Upper lobe of right lung (tissue), 1 donor: ENCODE measurements around the gene NHSL2. TPM values are rescaled to one million over a fixed set of nuclear protein-coding genes. Genes with fewer than 3 reads are reported as not detected.
"Not testable (repeated sequence)": the region's sequence is repeated elsewhere in the genome, so short reads cannot be mapped to it uniquely, and the experiment has no call there.

Experiments
- ATAC-seq: fragments of 200-7000 bp; cut with Tn5 transposase; one replicate; pipeline ENCODE4 v1.9.1; 2020; ENCODE audit warnings: mild to moderate bottlenecking, moderate library complexity
- DNase-seq: peaks from one replicate; pipeline ENCODE4 v3.0.0-alpha.2; 2020
- H3K27ac ChIP-seq: fragments of 200-600 bp; one replicate; pipeline ENCODE4 v1.8.0; 2022
- H3K27me3 ChIP-seq: fragments of 200-600 bp; one replicate; pipeline ENCODE4 v1.8.0; 2022; ENCODE audit warnings: mild to moderate bottlenecking
- H3K36me3 ChIP-seq: fragments of 200-600 bp; one replicate; pipeline ENCODE4 v1.8.0; 2022
- H3K4me1 ChIP-seq: fragments of 200-600 bp; one replicate; pipeline ENCODE4 v1.8.0; 2022
- H3K4me3 ChIP-seq: fragments of 200-600 bp; one replicate; pipeline ENCODE4 v1.8.0; 2022; ENCODE audit warnings: mild to moderate bottlenecking
- H3K9me3 ChIP-seq: fragments of 200-600 bp; one replicate; pipeline ENCODE4 v1.8.0; 2022
- intact Hi-C: fragments of 100-400 bp; cut with DNase I; formaldehyde crosslinking; loops from one replicate; pipeline ENCODE4 v1.11.0; 2022
- total RNA-seq: library from RNA; stranded (reverse); fragmentation: NEBNext Ultra II Directional; extraction: Animal tissue kit (Norgen Biotek cat#: 25700); gene quantifications from one replicate; pipeline ENCODE4 v1.2.1, GENCODE V29; 2021
- TF ChIP-seq, protein P1 (sequence below): fragments of 200-600 bp; IDR thresholded peaks from one replicate; pipeline ENCODE4 v1.8.0; 2022; ENCODE audit warnings: antibody characterized with exemption
- donor health status: DM: no; HTN: yes; CAD: no; lungs with severe emphysema.

NHSL2 gene
- total RNA-seq, 1 donor from 2014 or later, result 17.3 TPM

DNA sequence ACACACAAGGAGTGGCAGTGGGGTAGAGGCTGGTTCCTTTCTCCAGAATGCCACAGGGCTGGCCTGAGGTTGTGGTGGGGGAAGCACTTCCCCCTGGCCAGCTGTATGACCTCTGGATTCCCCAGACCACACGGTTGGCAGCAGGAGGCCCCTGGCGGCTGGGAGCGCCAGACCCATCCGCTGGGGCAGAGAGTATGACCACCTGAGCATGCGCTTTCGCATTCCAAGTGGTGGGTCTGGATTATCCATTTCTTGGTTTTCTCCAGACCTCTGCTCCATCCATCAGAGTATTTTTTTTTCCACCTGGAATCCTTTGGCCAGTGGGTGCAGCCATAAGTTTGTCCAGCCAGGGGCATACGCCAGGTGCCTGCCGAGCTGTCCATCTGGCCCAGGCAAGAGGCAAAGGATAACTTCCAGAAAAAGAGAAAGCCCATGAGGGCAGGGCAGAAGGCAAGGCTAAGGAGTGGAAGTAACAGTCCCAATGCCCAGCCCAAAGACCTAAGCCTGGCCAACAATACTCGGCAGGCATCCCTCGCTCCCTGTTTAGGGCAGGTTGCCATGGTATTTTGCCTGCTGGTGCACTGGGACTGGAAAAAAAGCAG is 39.3 kb downstream of the NHSL2 start:
- Histone ChIP-seq H3K27ac (no peak overlapping the region), H3K4me1 (no peaks in the 10 kb centered on the region), H3K9me3 (no peaks in the 10 kb centered on the region), H3K4me3 (no peak overlapping the region), H3K27me3 (no peaks in the 10 kb centered on the region), H3K36me3 (no peaks in the 10 kb centered on the region)
- TF ChIP-seq, protein P1, sequence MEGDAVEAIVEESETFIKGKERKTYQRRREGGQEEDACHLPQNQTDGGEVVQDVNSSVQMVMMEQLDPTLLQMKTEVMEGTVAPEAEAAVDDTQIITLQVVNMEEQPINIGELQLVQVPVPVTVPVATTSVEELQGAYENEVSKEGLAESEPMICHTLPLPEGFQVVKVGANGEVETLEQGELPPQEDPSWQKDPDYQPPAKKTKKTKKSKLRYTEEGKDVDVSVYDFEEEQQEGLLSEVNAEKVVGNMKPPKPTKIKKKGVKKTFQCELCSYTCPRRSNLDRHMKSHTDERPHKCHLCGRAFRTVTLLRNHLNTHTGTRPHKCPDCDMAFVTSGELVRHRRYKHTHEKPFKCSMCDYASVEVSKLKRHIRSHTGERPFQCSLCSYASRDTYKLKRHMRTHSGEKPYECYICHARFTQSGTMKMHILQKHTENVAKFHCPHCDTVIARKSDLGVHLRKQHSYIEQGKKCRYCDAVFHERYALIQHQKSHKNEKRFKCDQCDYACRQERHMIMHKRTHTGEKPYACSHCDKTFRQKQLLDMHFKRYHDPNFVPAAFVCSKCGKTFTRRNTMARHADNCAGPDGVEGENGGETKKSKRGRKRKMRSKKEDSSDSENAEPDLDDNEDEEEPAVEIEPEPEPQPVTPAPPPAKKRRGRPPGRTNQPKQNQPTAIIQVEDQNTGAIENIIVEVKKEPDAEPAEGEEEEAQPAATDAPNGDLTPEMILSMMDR, result no peak
- ATAC-seq (no peak), DNase-seq (no peak)
- intact Hi-C loops, result no loop called here

DNA sequence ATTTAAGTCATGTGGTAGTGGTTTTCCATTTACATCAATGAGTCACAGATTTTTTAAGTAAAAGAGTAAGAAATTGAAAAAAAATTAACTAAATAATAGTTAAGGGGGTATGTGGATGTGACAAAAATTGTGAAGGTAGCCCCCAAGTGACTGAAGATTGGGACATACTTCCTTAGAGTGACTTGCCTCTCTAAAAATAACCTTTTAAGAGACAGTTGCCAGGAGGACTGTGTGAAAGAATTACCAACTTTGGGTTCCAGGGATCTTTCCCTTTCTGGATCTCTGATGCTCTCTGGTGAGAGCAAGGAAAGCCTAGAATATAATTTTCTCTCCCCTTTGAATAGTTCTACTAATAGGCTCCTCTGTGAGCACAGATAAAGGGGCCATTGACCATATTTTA is 42.7 kb downstream of the NHSL2 start:
- DNase-seq (no peak), ATAC-seq (no peak)
- intact Hi-C loops, result no loop called here
- no peaks in the 10 kb centered on the region for H3K9me3 ChIP-seq
- no peaks in the 10 kb centered on the region for H3K4me1 ChIP-seq
- H3K4me3 ChIP-seq, result no peak overlapping the region
- no peak overlapping the region for H3K27ac ChIP-seq
- no peaks in the 10 kb centered on the region for H3K36me3 ChIP-seq
- TF ChIP-seq, protein P1, result no peak
- H3K27me3 ChIP-seq, result no peaks in the 10 kb centered on the region

DNA sequence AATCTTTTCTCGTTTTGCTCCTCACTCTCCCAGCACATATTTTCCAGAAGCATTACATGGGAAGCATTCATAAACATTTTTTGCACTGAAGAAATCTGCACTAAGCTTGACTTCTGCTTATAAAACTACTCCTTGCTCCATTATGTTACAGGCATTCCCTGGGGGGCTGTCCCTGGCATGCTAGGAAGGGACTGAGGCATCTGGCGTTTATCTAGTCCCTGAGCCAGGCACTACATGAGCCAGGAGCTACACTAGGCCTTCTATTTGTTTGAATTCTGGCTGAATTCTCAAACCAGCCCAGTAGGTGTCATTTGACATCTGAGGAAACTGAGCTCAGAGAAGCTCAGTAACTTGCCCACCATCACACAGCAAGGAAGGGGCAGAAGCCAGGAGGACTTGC is 43.3 kb downstream of the NHSL2 start:
- H3K27me3 ChIP-seq, result no peaks in the 10 kb centered on the region
- ATAC-seq, result no peak

DNA sequence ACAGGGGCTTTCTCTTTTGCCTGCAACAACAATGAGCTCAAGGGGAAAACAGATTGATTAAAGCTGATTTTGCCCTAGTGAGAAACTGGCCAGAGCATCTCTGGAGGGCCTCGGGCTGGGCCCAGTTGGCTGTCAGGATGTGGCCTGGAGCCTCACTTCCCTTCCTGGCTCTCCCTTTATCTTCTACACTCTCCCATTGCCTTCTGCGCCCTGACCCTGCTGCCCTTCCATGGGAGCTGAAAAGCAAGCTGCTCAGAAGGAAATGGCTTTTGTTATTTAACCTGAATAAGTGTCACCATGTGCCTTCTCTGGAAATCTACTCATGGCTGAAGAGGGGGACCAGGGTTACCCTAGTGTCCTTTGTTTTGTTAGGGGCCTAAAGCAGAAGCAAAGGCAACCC is 43.8 kb downstream of the NHSL2 start:
- DNase-seq (no peak), ATAC-seq (no peak)
- no peaks in the 10 kb centered on the region for H3K36me3 ChIP-seq
- H3K27ac ChIP-seq, result no peak overlapping the region
- no peaks in the 10 kb centered on the region for H3K27me3 ChIP-seq
- H3K4me3 ChIP-seq, result no peak overlapping the region
- TF ChIP-seq, protein P1, result no peak
- intact Hi-C loops, result no loop called here
- H3K9me3 ChIP-seq, result no peaks in the 10 kb centered on the region
- H3K4me1 ChIP-seq, result no peaks in the 10 kb centered on the region

More for the DNA sequence above, 43.3 kb downstream of the NHSL2 start:
- no peak overlapping the region for H3K27ac ChIP-seq
- H3K9me3 ChIP-seq, result no peaks in the 10 kb centered on the region
- H3K4me1 ChIP-seq, result no peaks in the 10 kb centered on the region
- no peak for DNase-seq
- TF ChIP-seq, protein P1, result no peak
- no peak overlapping the region for H3K4me3 ChIP-seq
- no peaks in the 10 kb centered on the region for H3K36me3 ChIP-seq
- intact Hi-C loops, result no loop called here

DNA sequence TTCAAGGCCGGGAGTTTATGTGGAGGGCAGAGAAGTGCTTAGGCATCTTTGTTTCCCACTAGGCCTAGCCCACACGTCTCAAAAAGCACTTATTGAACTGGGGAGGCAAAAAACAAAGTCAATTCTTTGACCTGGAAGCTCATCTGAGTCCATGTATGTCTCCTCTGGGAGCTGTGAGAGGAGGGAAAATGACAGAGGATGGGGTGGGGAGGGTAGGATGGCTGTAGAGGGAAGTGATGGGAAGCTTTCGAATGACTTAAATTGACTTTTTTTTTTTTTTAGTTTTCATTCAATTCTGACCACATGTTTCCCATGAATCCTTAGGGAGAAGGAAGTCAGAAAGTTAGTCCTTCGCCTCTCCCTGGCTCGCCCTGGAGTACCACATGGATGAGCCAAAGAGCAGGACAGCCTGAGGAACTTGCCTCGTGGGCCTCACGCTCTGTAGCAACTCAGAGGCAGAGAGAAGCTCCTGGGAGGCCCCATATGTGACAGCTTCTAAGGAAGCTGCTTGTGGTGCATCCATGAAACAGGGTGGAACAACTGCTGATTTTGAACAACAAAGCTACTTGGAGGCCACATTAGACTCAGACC is 45.0 kb downstream of the NHSL2 start:
- Histone ChIP-seq H3K9me3 (no peaks in the 10 kb centered on the region), H3K27me3 (no peaks in the 10 kb centered on the region), H3K36me3 (no peaks in the 10 kb centered on the region), H3K27ac (no peak overlapping the region), H3K4me3 (no peak overlapping the region), H3K4me1 (no peaks in the 10 kb centered on the region)
- no peak for ATAC-seq
- intact Hi-C loops, result no loop called here
- TF ChIP-seq, protein P1, result no peak
- no peak for DNase-seq

DNA sequence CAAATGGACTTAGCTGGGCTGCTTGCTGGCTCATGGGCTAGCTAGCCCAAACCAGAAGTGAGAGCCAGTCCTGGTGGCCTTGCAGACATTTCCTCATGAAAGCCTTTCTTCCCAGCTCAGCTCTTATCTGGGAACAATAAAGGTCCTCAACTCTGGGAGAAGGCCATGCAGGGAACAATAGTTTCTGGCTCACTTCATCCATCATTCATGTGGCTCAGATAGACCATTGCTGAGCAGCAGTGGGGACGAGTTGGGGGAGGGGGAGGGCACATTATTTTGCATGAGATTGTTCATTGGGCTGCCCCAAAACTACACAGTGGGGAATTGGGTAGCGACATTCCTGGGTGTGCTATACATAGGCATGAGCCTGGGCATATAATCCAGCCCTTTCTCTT is 47.6 kb downstream of the NHSL2 start:
- Histone ChIP-seq H3K4me3 (no peak overlapping the region), H3K27ac (no peak overlapping the region), H3K36me3 (no peaks in the 10 kb centered on the region), H3K27me3 (no peaks in the 10 kb centered on the region), H3K9me3 (no peaks in the 10 kb centered on the region), H3K4me1 (no peaks in the 10 kb centered on the region)
- intact Hi-C loops, result no loop called here
- ATAC-seq (no peak), DNase-seq (no peak)
- TF ChIP-seq, protein P1, result no peak

DNA sequence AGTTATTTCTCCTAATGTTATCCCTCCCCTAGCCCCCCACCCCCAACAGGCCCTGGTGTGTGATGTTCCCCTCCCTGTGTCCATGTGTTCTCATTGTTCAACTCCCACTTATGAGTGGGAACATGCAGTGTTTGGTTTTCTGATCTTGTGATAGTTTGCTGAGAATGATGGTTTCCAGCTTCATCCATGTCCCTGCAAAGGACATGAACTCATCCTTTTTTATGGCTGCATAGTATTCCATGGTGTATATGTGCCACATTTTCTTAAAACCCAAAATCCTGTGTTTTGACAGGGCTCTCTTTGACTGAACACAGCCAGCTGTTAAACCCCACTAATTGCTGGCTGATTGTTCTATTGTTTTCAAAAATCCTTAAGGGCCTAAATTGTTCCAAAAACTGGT is 53.5 kb downstream of the NHSL2 start:
- H3K36me3 ChIP-seq, H3K9me3 ChIP-seq, H3K4me1 ChIP-seq, H3K27me3 ChIP-seq, intact Hi-C loops, ATAC-seq, H3K4me3 ChIP-seq, H3K27ac ChIP-seq, DNase-seq: not testable (repeated sequence)
